ENCODE data around the gene ADGRB3.

- TF ChIP-seq JUND (IDR thresholded peaks at IDR 0.05) (no peak), CTCF (IDR thresholded peaks at IDR 0.05; ENCODE audit: low read depth, low read length, missing input control) (no peak), YY1 (IDR thresholded peaks at IDR 0.05) (no peak), RAD21 (IDR thresholded peaks at IDR 0.05) (no peak), TAF1 (conservative IDR thresholded peaks at IDR 0.05) (no peak), SP1 (IDR thresholded peaks at IDR 0.05) (no peak), FOXA1 (IDR thresholded peaks at IDR 0.05) (no peak), EGR1 (IDR thresholded peaks at IDR 0.05; ENCODE audit: low read depth in 2 of 2) (no peak), HNF4A (conservative IDR thresholded peaks at IDR 0.05) (no peak), FOXA2 (IDR thresholded peaks at IDR 0.05) (no peak)
- TF ChIP-seq, protein P1, sequence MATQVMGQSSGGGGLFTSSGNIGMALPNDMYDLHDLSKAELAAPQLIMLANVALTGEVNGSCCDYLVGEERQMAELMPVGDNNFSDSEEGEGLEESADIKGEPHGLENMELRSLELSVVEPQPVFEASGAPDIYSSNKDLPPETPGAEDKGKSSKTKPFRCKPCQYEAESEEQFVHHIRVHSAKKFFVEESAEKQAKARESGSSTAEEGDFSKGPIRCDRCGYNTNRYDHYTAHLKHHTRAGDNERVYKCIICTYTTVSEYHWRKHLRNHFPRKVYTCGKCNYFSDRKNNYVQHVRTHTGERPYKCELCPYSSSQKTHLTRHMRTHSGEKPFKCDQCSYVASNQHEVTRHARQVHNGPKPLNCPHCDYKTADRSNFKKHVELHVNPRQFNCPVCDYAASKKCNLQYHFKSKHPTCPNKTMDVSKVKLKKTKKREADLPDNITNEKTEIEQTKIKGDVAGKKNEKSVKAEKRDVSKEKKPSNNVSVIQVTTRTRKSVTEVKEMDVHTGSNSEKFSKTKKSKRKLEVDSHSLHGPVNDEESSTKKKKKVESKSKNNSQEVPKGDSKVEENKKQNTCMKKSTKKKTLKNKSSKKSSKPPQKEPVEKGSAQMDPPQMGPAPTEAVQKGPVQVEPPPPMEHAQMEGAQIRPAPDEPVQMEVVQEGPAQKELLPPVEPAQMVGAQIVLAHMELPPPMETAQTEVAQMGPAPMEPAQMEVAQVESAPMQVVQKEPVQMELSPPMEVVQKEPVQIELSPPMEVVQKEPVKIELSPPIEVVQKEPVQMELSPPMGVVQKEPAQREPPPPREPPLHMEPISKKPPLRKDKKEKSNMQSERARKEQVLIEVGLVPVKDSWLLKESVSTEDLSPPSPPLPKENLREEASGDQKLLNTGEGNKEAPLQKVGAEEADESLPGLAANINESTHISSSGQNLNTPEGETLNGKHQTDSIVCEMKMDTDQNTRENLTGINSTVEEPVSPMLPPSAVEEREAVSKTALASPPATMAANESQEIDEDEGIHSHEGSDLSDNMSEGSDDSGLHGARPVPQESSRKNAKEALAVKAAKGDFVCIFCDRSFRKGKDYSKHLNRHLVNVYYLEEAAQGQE (IDR thresholded peaks at IDR 0.05) = no peak
- TF ChIP-seq, protein P2, sequence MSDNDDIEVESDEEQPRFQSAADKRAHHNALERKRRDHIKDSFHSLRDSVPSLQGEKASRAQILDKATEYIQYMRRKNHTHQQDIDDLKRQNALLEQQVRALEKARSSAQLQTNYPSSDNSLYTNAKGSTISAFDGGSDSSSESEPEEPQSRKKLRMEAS (IDR thresholded peaks at IDR 0.05) = no peak
- TF ChIP-seq, protein P3, sequence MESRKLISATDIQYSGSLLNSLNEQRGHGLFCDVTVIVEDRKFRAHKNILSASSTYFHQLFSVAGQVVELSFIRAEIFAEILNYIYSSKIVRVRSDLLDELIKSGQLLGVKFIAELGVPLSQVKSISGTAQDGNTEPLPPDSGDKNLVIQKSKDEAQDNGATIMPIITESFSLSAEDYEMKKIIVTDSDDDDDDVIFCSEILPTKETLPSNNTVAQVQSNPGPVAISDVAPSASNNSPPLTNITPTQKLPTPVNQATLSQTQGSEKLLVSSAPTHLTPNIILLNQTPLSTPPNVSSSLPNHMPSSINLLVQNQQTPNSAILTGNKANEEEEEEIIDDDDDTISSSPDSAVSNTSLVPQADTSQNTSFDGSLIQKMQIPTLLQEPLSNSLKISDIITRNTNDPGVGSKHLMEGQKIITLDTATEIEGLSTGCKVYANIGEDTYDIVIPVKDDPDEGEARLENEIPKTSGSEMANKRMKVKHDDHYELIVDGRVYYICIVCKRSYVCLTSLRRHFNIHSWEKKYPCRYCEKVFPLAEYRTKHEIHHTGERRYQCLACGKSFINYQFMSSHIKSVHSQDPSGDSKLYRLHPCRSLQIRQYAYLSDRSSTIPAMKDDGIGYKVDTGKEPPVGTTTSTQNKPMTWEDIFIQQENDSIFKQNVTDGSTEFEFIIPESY (IDR thresholded peaks at IDR 0.05) = no peak
- TF ChIP-seq, protein P4, sequence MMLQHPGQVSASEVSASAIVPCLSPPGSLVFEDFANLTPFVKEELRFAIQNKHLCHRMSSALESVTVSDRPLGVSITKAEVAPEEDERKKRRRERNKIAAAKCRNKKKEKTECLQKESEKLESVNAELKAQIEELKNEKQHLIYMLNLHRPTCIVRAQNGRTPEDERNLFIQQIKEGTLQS (IDR thresholded peaks at IDR 0.05) = no peak
Measured at GRCh38 chr6:69005199-69005598, 370.1 kb downstream of the ADGRB3 start.
